GM21381 (cell line): Measurements from ENCODE around the gene TBC1D12.
"Not testable (repeated sequence)": the region's sequence is repeated elsewhere in the genome, so short reads cannot be mapped to it uniquely, and the experiment has no call there.

Experiments used
- ATAC-seq: cut with Tn5 transposase; IDR thresholded peaks from one replicate; pipeline ENCODE4 v1.9.1; 2021; ENCODE audit warnings: mild to moderate bottlenecking, moderate library complexity; ENCODE audit not compliant: unreplicated experiment

The TBC1D12 gene

GRCh38 chr10:94450782-94451181 is 48.4 kb downstream of the TBC1D12 start:
- no peak for ATAC-seq

- ATAC-seq, result no peak
Measured at GRCh38 chr10:94451883-94452519, 49.7 kb downstream of the TBC1D12 start.

GRCh38 chr10:94456942-94457341 is 54.6 kb downstream of the TBC1D12 start:
- no peak for ATAC-seq

- ATAC-seq, result no peak
Measured at GRCh38 chr10:94459385-94459784, 57.0 kb downstream of the TBC1D12 start.

- no peak for ATAC-seq
Measured at GRCh38 chr10:94461503-94461902, 59.2 kb downstream of the TBC1D12 start.

GRCh38 chr10:94462130-94462529 is 59.8 kb downstream of the TBC1D12 start:
- ATAC-seq, result no peak

- no peak for ATAC-seq
Measured at GRCh38 chr10:94465684-94466083, 63.3 kb downstream of the TBC1D12 start.

- ATAC-seq, result no peak
Measured at GRCh38 chr10:94481410-94481809, 79.1 kb downstream of the TBC1D12 start.

- no peak for ATAC-seq
Measured at GRCh38 chr10:94483970-94484369, 81.6 kb downstream of the TBC1D12 start.

- no peak for ATAC-seq
Measured at GRCh38 chr10:94485094-94485493, 82.8 kb downstream of the TBC1D12 start.

GRCh38 chr10:94487575-94487974 is 85.2 kb downstream of the TBC1D12 start:
- ATAC-seq, result no peak

GRCh38 chr10:94489107-94489506 is 86.8 kb downstream of the TBC1D12 start:
- no peak for ATAC-seq

- no peak for ATAC-seq
Measured at GRCh38 chr10:94489976-94490788, 87.8 kb downstream of the TBC1D12 start.

GRCh38 chr10:94490789-94491039 is 88.4 kb downstream of the TBC1D12 start:
- no peak for ATAC-seq

GRCh38 chr10:94493463-94493862 is 91.1 kb downstream of the TBC1D12 start:
- ATAC-seq, result no peak

- ATAC-seq, result peak; percentile 70
Measured at GRCh38 chr10:94496010-94496409, 93.7 kb downstream of the TBC1D12 start.

GRCh38 chr10:94496646-94497045 is 94.3 kb downstream of the TBC1D12 start:
- no peak for ATAC-seq

GRCh38 chr10:94500063-94500462 is 97.7 kb downstream of the TBC1D12 start:
- ATAC-seq, result no peak

- no peak for ATAC-seq
Measured at GRCh38 chr10:94521276-94522250, 119.2 kb downstream of the TBC1D12 start.

- no peak for ATAC-seq
Measured at GRCh38 chr10:94524146-94524545, 121.8 kb downstream of the TBC1D12 start.

- no peak for ATAC-seq
Measured at GRCh38 chr10:94524711-94525110, 122.4 kb downstream of the TBC1D12 start.

GRCh38 chr10:94531550-94531949 is 129.2 kb downstream of the TBC1D12 start:
- ATAC-seq, result not testable (repeated sequence)
